Measurements from ENCODE around the gene CDK5RAP2.

CDK5RAP2 gene

GRCh38 chr9:120449566-120449965 lies 130.4 kb downstream of the CDK5RAP2 start:
- H3K36me3 ChIP-seq (replicated peaks; ENCODE audit: low read depth, low read length), result peaks cover 29% of the 10 kb centered on the region
- H3K27ac ChIP-seq (ENCODE audit: low read length), result no peak overlapping the region
- no peaks in the 10 kb centered on the region for H3K9me3 ChIP-seq (ENCODE audit: insufficient read depth, low read length)
- H3K9ac ChIP-seq (ENCODE audit: low read length), result no peak overlapping the region
- no peaks in the 10 kb centered on the region for H3K4me1 ChIP-seq (ENCODE audit: low read length)
- H2AFZ ChIP-seq (ENCODE audit: low read depth, low read length), result no peak overlapping the region
- H3K79me2 ChIP-seq (ENCODE audit: low read length), result no peaks in the 10 kb centered on the region
- no peaks in the 10 kb centered on the region for H3K27me3 ChIP-seq (ENCODE audit: low read depth, low read length)
- H3K4me3 ChIP-seq (ENCODE audit: low read length), result no peak overlapping the region
- no peaks in the 10 kb centered on the region for H4K20me1 ChIP-seq (ENCODE audit: insufficient read depth, low read length)
- no peak overlapping the region for H3K4me2 ChIP-seq (ENCODE audit: low read length)
- TF ChIP-seq EZH2phosphoT487 (IDR thresholded peaks at IDR 0.05; ENCODE audit: low read depth), result no peak
- no peak for TF ChIP-seq CTCF (IDR thresholded peaks at IDR 0.05; ENCODE audit: low read depth, low read length)

GRCh38 chr9:120447959-120448500 lies 131.9 kb downstream of the CDK5RAP2 start:
- H3K36me3 ChIP-seq (replicated peaks; ENCODE audit: low read depth, low read length), result peaks cover 27% of the 10 kb centered on the region
- no peak overlapping the region for H3K4me3 ChIP-seq (ENCODE audit: low read length)
- no peak overlapping the region for H3K9ac ChIP-seq (ENCODE audit: low read length)
- H3K79me2 ChIP-seq (ENCODE audit: low read length), result no peaks in the 10 kb centered on the region
- no peaks in the 10 kb centered on the region for H4K20me1 ChIP-seq (ENCODE audit: insufficient read depth, low read length)
- H3K4me2 ChIP-seq (ENCODE audit: low read length), result no peak overlapping the region
- no peak for TF ChIP-seq EZH2phosphoT487 (IDR thresholded peaks at IDR 0.05; ENCODE audit: low read depth)
- no peak for TF ChIP-seq CTCF (IDR thresholded peaks at IDR 0.05; ENCODE audit: low read depth, low read length)
- no peaks in the 10 kb centered on the region for H3K9me3 ChIP-seq (ENCODE audit: insufficient read depth, low read length)
- H3K27me3 ChIP-seq (ENCODE audit: low read depth, low read length), result no peaks in the 10 kb centered on the region
- H3K4me1 ChIP-seq (ENCODE audit: low read length), result no peaks in the 10 kb centered on the region
- no peak overlapping the region for H2AFZ ChIP-seq (ENCODE audit: low read depth, low read length)
- H3K27ac ChIP-seq (ENCODE audit: low read length), result no peak overlapping the region

DNA sequence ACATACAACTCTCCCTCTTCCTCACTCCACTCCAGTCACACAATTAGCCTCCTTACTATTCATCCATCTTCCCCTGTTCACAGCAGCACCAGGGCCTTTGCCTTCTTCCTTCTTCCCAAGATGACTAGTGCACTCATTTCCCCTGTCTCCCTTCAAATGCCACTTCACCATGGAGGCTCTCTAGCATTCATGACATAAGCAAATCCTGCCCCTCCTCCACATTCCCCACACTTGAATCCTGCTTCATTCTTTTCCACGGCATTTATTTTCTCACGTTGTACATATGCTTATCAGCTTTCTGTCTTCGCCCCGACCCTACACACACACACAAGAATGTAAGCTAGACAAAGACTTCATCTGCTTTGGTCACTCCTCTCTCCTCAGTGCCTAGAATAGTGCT lies 133.3 kb downstream of the CDK5RAP2 start:
- H3K9ac ChIP-seq (ENCODE audit: low read length), result no peak overlapping the region
- H3K4me3 ChIP-seq (ENCODE audit: low read length), result no peak overlapping the region
- H3K4me2 ChIP-seq (ENCODE audit: low read length), result no peak overlapping the region
- no peak overlapping the region for H3K27ac ChIP-seq (ENCODE audit: low read length)
- no peak for TF ChIP-seq EZH2phosphoT487 (IDR thresholded peaks at IDR 0.05; ENCODE audit: low read depth)
- H4K20me1 ChIP-seq (ENCODE audit: insufficient read depth, low read length), result no peaks in the 10 kb centered on the region
- H3K27me3 ChIP-seq (ENCODE audit: low read depth, low read length), result no peaks in the 10 kb centered on the region
- H3K4me1 ChIP-seq (ENCODE audit: low read length), result no peaks in the 10 kb centered on the region
- H2AFZ ChIP-seq (ENCODE audit: low read depth, low read length), result no peak overlapping the region
- no peaks in the 10 kb centered on the region for H3K9me3 ChIP-seq (ENCODE audit: insufficient read depth, low read length)
- no peaks in the 10 kb centered on the region for H3K79me2 ChIP-seq (ENCODE audit: low read length)
- peaks cover 37% of the 10 kb centered on the region for H3K36me3 ChIP-seq (replicated peaks; ENCODE audit: low read depth, low read length)

DNA sequence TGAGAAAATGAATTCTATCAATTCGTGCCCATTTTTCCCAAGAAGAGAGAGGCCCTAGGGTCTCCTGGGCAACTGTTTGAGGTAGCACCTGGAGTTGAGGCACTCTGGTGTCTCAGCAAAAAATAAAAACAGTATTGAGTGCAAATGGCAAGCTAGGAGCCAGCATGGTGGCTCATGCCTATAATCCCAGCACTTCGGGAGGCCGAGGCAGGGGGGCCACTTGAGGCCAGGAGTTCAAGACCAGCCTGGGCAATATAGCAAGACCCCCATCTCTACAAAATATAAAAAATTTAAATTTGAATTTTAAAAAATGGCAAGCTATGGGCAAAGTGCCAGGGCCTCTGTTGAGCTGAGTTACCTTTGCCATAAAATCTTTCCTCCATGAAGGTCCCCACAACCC lies 136.0 kb downstream of the CDK5RAP2 start:
- Histone ChIP-seq H3K9me3 (ENCODE audit: insufficient read depth, low read length) (no peaks in the 10 kb centered on the region), H4K20me1 (ENCODE audit: insufficient read depth, low read length) (no peaks in the 10 kb centered on the region), H3K27ac (ENCODE audit: low read length) (no peak overlapping the region), H3K4me1 (ENCODE audit: low read length) (no peaks in the 10 kb centered on the region), H3K36me3 (replicated peaks; ENCODE audit: low read depth, low read length) (peaks cover 45% of the 10 kb centered on the region), H3K27me3 (ENCODE audit: low read depth, low read length) (no peaks in the 10 kb centered on the region), H3K9ac (ENCODE audit: low read length) (no peak overlapping the region), H3K79me2 (ENCODE audit: low read length) (no peaks in the 10 kb centered on the region), H2AFZ (ENCODE audit: low read depth, low read length) (no peak overlapping the region), H3K4me3 (ENCODE audit: low read length) (no peak overlapping the region), H3K4me2 (ENCODE audit: low read length) (no peak overlapping the region)
- TF ChIP-seq CTCF (IDR thresholded peaks at IDR 0.05; ENCODE audit: low read depth, low read length), result no peak
- TF ChIP-seq EZH2phosphoT487 (IDR thresholded peaks at IDR 0.05; ENCODE audit: low read depth), result no peak
